ENCODE measurements around the gene ABCC5. TPM values are rescaled to one million over a fixed set of nuclear protein-coding genes. Genes with fewer than 3 reads are reported as not detected.
"Not testable (repeated sequence)": the region's sequence is repeated elsewhere in the genome, so short reads cannot be mapped to it uniquely, and the experiment has no call there.

The ABCC5 gene
- total RNA-seq, 1 donor from 2014 or later = 39.0 TPM

DNA sequence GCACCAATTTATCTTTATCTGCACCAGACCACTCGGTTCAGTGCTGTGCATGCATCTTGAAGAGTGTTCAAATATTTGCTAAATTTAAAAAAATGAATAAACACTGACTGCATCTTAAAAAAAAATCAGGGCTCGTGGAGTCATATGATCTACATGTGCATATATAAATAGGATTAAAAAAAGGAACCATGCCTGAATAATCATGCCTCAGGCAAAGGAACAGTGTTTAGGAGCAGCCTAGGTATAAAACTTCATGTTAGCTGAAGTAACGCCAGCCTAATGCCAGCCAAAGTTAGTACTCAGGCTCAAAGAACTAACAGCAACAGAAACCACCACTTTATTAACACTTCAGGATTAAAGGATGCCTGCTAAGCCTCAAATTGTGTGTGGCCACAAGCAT lies 9.5 kb downstream of the ABCC5 start:
- no peaks in the 10 kb centered on the region for H3K9me3 Mint-ChIP-seq (ENCODE audit: unreplicated experiment)
- H3K4me1 Mint-ChIP-seq (ENCODE audit: unreplicated experiment) = peaks cover 9% of the 10 kb centered on the region
- peaks cover 33% of the 10 kb centered on the region for H3K36me3 Mint-ChIP-seq (ENCODE audit: unreplicated experiment)
- no peaks in the 10 kb centered on the region for H3K27me3 Mint-ChIP-seq (ENCODE audit: unreplicated experiment)
- no peak overlapping the region for H3K27ac Mint-ChIP-seq (ENCODE audit: unreplicated experiment)
- no peak overlapping the region for H3K4me3 Mint-ChIP-seq (ENCODE audit: unreplicated experiment)
- DNase-seq (ENCODE audit: extremely low spot score, unreplicated experiment) = no peak
- TF ChIP-seq CTCF (IDR thresholded peaks at IDR 0.05) = no peak

DNA sequence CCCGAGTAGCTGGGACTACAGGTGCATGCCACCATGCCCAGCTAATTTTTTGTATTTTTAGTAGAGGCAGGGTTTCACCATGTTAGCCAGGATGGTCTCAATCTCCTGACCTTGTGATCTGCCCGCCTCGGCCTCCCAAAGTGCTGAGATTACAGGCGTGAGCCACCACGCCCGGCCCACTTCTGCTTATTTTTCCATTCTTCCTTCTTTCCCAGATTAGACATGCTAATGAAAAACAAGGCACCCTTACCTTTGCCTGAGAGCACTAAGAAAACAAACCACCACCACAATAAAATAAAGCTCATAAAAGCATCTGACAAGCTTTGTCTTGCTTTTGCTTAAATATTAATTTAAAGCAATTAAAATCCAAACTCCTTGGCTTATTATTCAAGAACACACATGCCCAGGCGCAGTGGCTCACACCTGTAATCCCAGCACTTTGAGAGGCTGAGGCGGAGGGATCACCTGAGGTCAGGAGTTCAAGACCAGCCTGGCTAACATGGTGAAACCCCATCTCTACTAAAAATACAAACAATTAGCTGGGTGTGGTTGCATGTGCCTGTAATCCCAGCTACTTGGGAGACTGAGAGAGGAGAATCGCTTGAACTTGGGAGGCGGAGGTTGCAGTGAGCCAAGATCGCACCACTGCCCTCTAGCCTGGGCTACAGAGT lies 10.4 kb downstream of the ABCC5 start:
- not testable (repeated sequence) for H3K27ac Mint-ChIP-seq (ENCODE audit: unreplicated experiment); H3K4me1 Mint-ChIP-seq (ENCODE audit: unreplicated experiment); H3K27me3 Mint-ChIP-seq (ENCODE audit: unreplicated experiment); H3K4me3 Mint-ChIP-seq (ENCODE audit: unreplicated experiment); DNase-seq (ENCODE audit: extremely low spot score, unreplicated experiment); H3K9me3 Mint-ChIP-seq (ENCODE audit: unreplicated experiment)
- H3K36me3 Mint-ChIP-seq (ENCODE audit: unreplicated experiment) = peaks cover 30% of the 10 kb centered on the region

- no peak for TF ChIP-seq CTCF (IDR thresholded peaks at IDR 0.05)
- Mint-ChIP-seq H3K27me3 (ENCODE audit: unreplicated experiment) (no peaks in the 10 kb centered on the region), H3K36me3 (ENCODE audit: unreplicated experiment) (peaks cover 24% of the 10 kb centered on the region), H3K9me3 (ENCODE audit: unreplicated experiment) (no peaks in the 10 kb centered on the region), H3K4me1 (ENCODE audit: unreplicated experiment) (peaks cover 9% of the 10 kb centered on the region), H3K4me3 (ENCODE audit: unreplicated experiment) (no peak overlapping the region), H3K27ac (ENCODE audit: unreplicated experiment) (no peak overlapping the region)
- DNase-seq (ENCODE audit: extremely low spot score, unreplicated experiment) = no peak
Measured at GRCh38 chr3:184005941-184006507, 11.7 kb downstream of the ABCC5 start.

DNA sequence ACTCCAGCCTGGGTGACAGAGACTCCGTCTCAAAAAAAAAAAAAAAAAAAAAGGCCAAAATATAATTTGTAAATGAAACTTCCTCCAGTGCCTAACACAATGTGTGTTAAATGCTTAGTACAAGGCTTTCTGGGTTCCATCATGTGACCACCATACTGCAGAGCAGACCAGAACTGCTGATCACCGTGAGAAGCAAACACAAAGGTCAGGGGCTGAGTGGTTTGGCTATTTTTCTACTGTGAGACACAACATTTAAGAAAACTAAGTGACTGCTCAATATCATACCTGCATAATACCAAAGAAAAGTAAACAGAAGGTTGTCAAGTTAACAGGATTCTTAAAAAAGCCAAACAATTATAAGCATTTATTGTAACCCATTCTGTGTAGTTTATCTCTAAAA lies 13.2 kb downstream of the ABCC5 start:
- Mint-ChIP-seq H3K4me1 (ENCODE audit: unreplicated experiment) (peaks cover 9% of the 10 kb centered on the region), H3K27me3 (ENCODE audit: unreplicated experiment) (no peaks in the 10 kb centered on the region), H3K27ac (ENCODE audit: unreplicated experiment) (no peak overlapping the region), H3K36me3 (ENCODE audit: unreplicated experiment) (peaks cover 20% of the 10 kb centered on the region), H3K9me3 (ENCODE audit: unreplicated experiment) (no peaks in the 10 kb centered on the region), H3K4me3 (ENCODE audit: unreplicated experiment) (no peak overlapping the region)
- no peak for DNase-seq (ENCODE audit: extremely low spot score, unreplicated experiment)
- no peak for TF ChIP-seq CTCF (IDR thresholded peaks at IDR 0.05)

DNA sequence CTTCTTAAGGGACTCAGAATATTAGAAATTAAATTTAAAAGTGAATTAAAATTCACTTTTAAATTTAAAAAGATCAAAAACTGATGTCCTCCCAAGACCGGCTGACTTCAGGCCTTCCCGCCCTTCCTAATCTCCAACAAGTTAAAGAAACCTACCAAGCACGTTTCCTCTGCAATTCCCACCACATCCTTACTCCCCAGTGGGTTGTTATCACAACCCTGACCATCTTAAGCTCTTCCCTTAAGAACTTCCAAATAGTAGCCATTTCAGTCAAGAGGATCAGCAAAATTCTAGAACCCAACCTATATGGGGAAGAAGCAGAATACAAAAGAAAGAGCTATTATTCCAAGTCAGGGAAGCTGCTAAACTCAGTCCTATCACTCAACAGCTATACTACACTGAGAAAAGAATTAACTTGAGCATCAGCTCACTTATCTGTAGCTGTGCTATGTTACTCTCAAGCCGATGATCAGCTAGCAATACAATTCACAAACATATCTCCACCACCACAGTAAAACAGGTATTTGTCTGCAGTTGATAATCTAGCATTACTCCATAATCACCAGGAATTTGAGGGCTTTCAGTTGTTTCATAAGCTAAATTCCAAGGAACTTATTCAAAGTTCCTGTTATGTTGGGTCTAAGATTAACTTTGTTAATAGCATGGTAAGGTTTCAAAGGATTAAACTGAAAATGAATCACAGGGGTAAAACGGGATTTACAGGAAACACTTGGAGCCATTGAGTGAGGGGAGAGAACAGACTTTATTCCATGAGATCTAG lies 14.3 kb downstream of the ABCC5 start:
- Mint-ChIP-seq H3K27me3 (ENCODE audit: unreplicated experiment) (no peaks in the 10 kb centered on the region), H3K9me3 (ENCODE audit: unreplicated experiment) (no peaks in the 10 kb centered on the region), H3K36me3 (ENCODE audit: unreplicated experiment) (peaks cover 23% of the 10 kb centered on the region), H3K4me1 (ENCODE audit: unreplicated experiment) (peaks cover 9% of the 10 kb centered on the region), H3K4me3 (ENCODE audit: unreplicated experiment) (no peak overlapping the region), H3K27ac (ENCODE audit: unreplicated experiment) (no peak overlapping the region)
- no peak for TF ChIP-seq CTCF (IDR thresholded peaks at IDR 0.05)
- no peak for DNase-seq (ENCODE audit: extremely low spot score, unreplicated experiment)
